Tongue (tissue), 2 donors: Measurements from ENCODE around the gene FBLN2. TPM values are rescaled to one million over a fixed set of nuclear protein-coding genes. Genes with fewer than 3 reads are reported as not detected.
A peak's percentile ranks its signal among the peaks of the same experiment; 100 is the strongest.
"Not testable (repeated sequence)": the region's sequence is repeated elsewhere in the genome, so short reads cannot be mapped to it uniquely, and the experiment has no call there.

Source experiments
- DNase-seq: peaks from one replicate; pipeline ENCODE4 v3.0.0-alpha.2; 2015
- total RNA-seq: library from RNA; depleted of rRNA; stranded (reverse); fragments of >200 nt; gene quantifications from one replicate; pipeline ENCODE4 v1.2.3, GENCODE V29; 2014

FBLN2 gene
- 84.3 TPM for total RNA-seq

- DNase-seq, result peak; percentile 81
Measured at GRCh38 chr3:13548696-13549622, at the start of gene FBLN2. FBLN2 (plus strand) TSS chr3:13549125; CDS start chr3:13570356, 21,231 bp downstream.

DNA sequence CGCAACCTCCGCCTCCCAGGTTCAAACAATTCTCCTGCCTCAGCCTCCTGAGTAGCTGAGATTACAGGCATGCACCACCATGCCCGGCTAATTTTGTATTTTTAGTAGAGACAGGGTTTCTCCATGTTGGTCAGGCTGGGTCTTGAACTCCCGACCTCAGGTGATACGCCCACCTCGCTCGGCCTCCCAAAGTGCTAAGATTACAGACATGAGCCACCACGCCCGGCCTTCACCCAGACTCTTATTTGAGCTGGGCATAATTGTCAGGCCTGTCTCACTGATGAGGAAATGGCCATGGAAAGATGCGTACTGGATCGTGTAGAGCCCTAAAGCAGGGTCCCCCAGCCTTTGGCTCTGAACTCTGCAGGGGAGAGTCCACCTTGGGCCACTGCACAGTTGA, 49.7 kb upstream of the FBLN2 start:
- not testable (repeated sequence) for DNase-seq

DNA sequence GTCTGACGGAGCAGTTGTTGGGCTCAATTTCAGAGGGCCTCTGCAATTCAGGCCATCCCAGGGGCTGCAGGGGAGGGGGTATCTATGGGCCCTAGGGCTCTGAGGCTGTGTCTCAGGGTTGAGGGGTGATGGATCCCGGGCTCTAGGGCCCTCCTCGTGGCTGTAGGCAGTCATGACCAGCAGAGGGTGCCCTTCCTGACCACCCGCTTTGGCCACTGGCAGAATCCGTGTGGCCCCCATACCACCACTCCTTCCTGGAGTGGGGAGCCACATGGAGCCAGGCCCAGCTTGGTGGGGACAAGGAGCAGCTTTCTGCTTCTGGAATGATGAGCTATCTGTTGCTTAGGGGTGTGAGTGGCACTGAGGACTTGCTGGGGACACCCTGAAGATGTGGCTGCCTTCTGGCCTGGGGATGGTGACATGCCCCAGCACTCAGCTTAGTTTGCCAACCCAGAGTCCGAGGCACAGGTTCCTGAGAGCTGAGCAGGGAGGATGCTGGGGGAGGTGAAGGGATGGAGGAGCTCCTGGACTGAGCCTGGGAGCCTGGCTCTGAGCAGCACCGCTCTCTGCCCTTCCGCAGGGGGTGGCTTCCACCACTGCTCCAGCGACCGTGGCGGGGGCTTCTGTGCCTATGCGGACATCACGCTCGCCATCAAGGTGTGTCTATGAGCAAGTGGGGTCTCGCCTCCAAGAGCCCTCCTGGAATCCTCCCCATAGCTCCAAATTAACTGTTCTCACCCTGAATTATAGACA, 48.6 kb upstream of the FBLN2 start:
- DNase-seq, result no peak

DNA sequence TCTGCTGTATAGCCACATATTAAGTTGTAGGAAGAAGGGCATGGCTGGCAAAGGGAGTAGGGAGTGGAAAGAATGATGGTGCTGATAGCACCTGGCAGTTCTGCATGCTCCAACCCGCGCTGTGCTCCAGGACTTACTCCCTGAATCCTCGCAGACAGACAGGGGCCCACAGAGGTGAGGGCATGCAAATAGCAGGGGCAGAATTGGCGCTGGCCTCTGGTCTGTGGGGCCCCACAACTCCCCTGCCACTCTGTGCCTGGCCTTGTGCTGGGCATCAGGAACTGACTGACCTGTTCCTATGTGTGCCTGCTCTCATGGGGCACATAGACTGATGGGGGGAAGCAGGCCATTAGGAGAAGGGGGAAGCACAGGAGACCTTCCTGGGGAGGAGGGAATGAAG, 47.9 kb upstream of the FBLN2 start:
- DNase-seq, result no peak

GRCh38 chr3:13501521-13501920, 47.4 kb upstream of the FBLN2 start:
- no peak for DNase-seq

GRCh38 chr3:13501958-13502790, 46.8 kb upstream of the FBLN2 start:
- DNase-seq, result no peak

DNA sequence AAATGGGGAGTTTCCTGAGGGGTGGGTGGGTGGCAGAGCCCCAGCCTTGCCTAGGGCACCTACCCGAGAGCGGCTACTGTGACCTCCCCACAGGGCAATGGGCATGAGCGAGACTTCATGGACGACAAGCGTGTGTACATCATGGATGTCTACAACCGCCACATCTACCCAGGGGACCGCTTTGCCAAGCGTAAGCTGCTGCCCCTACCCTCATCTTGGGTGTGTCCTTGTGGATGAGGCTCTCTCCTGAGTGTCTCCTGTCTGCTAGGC, 46.2 kb upstream of the FBLN2 start:
- no peak for DNase-seq

DNA sequence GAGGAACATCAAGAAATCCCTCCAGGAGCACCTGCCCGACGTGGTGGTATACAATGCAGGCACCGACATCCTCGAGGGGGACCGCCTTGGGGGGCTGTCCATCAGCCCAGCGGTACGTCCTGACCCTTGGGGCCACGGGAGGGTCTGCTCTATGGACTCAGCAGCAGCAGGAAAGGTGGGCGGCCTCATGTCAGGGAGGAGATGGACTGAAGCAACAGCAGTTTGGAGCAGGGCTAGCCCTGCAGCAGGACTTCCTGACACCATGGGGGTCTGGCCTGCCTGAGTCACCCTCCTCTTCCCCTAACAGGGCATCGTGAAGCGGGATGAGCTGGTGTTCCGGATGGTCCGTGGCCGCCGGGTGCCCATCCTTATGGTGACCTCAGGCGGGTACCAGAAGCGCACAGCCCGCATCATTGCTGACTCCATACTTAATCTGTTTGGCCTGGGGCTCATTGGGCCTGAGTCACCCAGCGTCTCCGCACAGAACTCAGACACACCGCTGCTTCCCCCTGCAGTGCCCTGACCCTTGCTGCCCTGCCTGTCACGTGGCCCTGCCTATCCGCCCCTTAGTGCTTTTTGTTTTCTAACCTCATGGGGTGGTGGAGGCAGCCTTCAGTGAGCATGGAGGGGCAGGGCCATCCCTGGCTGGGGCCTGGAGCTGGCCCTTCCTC, 44.6 kb upstream of the FBLN2 start:
- DNase-seq, result no peak

GRCh38 chr3:13505147-13506130, 43.5 kb upstream of the FBLN2 start:
- DNase-seq, result no peak

DNA sequence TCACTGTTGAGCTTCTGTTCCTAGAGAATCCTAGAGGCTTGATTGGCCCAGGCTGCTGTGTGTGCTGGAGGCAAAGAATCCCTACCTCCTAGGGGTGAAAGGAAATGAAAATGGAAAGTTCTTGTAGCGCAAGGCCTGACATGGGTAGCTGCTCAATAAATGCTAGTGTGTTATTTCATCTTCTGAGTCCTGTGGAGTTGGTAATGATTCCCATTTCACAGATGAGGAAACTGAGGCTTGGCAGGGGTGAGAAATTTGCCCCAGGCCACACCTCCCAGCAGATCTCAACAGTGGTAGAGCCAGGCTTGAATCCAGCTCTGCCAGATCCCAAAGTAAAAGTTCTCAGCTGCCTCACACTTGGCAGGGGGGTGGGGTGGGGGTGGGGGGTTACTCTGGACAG, 42.7 kb upstream of the FBLN2 start:
- no peak for DNase-seq

GRCh38 chr3:13506680-13507079, 42.2 kb upstream of the FBLN2 start:
- no peak for DNase-seq

GRCh38 chr3:13507247-13507569, 41.7 kb upstream of the FBLN2 start:
- no peak for DNase-seq

DNA sequence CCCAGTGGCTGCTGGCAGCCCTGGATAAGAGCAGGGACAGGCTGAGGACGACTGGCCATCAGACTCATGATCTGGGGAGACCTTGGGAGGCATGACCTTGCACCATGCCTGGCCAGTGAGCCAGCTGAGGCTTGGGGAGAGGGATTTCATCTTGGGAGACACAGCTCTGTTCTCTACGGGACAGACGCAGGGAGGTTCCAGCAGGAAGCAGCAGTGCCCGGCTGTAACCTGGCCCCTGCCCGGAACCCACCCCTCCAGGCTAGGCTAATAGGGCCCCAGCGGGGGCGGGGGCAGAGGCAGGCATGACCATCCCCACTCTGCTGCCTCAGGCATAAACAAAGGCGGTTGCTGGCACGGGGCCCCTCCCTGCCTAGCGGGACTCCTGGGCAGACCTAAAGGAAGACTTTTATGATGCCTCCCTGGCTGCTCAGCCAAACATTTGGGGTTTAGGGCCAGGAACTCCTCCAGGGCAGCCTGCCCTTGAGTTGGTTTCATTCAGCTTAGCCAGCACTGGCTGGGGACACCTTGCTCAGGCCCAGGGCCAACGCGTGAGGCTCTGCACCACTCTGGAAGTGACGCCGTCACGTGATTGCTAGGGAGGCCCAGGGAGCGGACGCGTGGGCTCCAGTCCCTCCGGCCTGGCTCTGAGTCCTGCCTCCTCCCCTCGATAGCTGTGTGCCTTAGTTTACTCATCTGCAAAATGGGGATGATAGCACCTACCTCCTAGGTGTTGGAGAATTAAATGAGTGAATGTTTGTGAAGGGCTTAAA, 41.2 kb upstream of the FBLN2 start:
- DNase-seq, result peak; percentile 48

DNA sequence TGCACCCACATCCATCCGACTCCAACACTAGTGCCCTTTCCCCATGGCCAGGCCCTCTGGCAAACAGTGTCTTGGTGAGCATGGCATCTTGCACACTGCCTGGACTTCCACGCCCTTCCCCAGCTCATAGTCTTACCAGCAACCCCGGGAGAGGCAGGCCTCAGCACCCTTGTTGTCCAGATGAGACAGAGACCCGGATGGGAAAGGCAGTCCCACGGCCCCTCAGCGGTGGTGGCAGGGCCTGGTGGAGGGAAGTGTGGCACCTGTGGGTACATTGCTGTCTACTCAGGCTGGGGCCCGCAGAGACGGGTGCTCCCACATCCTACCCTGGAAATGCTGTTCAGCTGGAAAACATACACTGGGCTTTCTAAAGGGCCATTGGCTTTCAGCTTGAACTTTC, 40.4 kb upstream of the FBLN2 start:
- DNase-seq, result no peak

DNA sequence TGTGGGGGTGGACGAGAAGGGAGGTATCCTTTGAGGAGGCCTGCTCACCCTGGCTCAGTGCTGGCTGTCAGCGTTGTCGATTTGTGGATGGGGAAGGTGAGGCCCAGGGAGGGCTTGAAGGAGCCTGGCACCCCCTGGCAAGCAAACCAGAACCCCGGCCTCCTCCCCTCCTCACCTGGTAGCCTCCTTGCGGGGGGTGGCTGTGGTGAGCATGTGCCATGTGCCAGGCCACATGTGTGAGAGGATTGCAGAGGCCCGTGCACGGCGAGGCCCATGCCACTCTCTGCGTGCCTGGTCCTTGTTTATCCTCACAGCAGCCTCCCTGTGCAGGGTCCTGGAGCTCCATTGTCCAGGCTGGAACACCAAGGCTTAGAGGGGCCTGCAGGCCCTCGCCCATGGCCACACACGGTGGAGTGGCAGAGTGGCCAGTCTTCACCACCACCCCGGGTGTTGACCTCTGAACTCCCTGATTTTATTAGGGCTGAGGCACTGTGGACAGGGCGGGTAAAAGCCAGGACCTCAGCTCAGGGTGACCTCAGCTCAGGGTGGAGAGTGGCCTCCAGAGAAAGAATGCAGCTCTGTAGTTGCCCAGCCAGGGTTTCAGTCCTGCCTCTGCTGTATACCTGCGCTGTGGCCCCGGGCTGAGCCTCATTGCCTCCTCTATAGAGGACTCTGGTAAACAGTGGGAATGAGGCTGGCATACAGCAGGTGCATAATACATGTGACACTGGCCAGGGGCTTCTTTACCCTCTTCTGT, 39.7 kb upstream of the FBLN2 start:
- no peak for DNase-seq

GRCh38 chr3:13509816-13510192, 39.1 kb upstream of the FBLN2 start:
- no peak for DNase-seq

DNA sequence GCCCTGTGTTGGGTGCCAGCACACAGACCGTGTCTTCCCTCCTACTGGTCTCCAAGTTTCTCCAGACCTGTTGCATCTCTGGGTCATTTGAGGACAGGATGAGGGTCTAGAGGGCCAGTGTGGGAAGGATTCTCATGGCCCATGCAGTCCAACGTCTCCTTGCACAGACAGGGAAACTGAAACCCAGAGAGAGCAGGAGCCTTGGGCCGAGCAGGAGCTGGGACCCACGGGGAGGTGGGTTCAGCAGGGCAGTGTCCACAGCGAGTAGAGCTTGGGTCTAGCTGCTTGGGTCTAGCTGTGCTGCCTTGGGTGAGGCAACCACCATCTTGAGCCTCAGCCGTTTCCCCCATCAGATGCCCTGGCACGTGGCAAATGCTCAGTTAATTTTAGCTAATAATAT, 36.5 kb upstream of the FBLN2 start:
- no peak for DNase-seq

DNA sequence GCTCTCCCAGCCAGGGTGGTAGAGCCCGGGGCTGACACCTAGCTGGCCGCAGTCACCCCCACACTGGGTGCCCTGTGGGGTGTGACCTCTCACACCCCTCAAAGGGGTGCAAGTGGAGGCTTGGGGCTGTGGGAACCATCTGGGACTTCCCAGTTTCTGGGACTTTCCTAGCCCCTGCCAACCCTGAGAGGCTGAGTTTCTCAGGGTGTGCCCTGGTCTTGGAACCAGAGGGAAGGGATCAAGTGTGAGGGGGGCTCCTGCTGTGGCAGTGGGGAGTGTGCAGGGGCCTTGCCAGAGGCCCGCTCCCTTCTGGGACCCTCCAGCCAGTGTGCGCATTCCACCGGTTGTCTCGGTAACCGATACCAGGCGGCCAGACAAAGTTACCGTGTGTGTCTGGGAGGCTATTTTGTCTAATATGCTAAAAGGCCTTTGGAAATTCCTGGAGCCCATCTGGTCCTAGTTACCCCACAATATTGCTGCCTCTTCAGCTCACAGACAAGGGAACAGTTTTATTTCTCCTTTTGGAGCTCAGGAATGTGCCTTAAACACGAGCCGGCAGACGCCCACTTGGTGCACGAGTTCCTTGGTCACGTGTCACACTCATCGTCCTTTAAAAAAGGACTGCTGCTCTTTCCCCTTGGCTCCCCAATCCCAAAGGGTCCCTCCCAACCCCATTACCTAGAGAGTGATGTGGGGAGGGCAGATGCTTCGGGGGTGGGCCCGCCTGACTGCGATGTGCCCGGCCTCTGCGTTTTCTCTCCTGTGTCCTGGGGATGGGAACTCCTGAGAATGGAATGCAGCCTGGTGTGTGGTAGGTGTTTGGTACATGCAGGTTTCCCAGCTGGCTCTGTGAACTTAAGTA, 35.6 kb upstream of the FBLN2 start:
- DNase-seq, result peak; percentile 70
